Activated CD4-positive, alpha-beta T cell treated with anti-CD3 and anti-CD28 coated beads for 48 hours (primary cell): ENCODE measurements around the gene UBAP2L.
A peak's percentile ranks its signal among the peaks of the same experiment; 100 is the strongest.
"Not testable (repeated sequence)": the region's sequence is repeated elsewhere in the genome, so short reads cannot be mapped to it uniquely, and the experiment has no call there.

ENCODE experiments used
- DNase-seq: peaks from one replicate; pipeline ENCODE4 v3.0.0-alpha.2; 2020

Gene UBAP2L

DNA sequence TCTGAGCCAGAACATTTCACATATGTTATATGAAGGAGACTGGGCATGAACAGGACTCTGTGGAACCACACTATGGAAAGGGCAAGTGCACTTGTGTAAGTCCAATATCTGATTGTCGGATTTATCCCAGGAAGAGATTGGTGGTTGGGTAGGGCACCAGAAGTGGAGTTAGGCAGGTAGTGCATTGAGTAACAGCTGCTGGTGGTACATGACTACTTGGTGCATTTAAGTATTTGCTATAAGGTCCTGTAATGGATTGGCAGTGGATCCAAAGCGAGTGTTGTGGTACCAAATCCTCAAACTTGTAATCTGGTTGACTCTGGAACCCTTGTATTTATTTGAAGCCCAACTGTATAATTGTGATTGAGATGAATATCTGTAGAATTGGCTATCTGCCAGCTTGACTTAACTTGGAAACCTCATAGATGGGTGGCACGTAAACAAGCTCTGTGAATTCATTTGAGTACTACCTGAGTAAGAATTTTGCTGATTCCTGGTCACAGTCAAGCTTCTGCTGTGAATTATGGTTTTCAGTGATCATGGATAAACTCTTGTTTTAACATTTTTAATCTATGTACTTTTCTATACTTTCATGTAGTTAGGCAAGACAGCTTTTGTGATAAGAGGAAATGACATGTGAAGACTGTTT lies 21.1 kb downstream of the UBAP2L start:
- DNase-seq, result no peak

GRCh38 chr1:154253671-154254070 lies 32.9 kb downstream of the UBAP2L start:
- no peak for DNase-seq

GRCh38 chr1:154256686-154257085 lies 35.9 kb downstream of the UBAP2L start:
- no peak for DNase-seq

DNA sequence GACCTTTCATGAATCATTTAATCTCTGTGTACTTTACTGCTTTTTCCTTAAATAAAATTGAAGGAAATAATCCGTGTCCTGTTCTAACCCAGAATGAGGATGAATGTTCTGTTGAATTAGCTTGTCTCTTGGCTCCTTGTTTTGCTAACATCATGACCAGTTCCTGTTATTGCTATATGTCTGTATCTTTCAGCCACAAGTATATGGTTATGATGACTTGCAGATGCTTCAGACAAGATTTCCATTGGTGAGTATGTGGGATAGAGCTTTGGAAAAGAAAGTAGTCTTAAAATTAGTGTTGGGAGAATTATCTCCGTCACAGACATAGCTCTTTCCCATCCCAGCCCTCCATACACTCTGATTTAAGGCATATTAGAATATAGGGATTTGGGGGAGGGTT lies 38.0 kb downstream of the UBAP2L start:
- no peak for DNase-seq

- DNase-seq, result no peak
Measured at GRCh38 chr1:154260127-154260526, 39.4 kb downstream of the UBAP2L start.

DNA sequence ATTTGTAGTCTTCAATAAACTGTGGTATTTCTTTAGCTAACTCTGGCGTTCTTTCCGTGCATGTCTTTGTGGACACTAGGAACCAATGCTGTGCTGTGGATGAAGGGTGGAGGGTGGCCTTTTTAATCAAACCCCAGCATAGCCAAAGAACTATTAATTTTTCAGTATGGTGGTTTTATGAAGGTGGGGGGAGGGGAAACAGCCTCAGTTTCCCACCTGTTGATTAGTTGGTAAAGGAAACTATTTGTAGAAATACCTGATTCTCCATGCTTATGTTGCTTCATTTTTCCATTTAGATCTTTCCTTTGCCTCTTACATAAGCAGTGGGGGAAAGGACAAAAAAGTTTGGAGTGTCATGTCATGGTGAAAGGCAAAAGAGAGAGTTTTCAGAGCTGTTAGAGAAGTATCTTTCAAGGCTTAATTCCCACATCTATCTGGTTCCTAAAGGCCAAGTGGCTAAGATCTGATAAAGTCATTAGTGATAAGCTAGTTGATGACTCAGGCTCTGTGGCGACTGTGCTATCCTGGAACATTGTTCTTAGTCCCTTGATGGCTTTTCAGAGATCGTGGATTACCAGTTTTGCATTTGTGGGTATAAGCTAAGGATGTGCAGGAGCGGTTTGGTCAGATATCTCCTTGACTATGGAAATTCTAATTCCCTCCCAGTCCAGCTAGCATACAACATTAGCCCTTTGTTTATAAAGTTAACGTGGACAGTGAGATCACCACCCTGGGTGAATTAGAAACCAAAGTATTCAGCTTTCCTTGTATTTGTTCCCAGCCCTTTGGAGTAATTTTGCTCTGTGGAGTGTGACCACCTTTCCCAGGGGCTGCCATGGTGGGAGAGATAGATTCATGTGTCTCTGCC lies 42.9 kb downstream of the UBAP2L start:
- DNase-seq, result no peak

- no peak for DNase-seq
Measured at GRCh38 chr1:154264454-154264853, 43.7 kb downstream of the UBAP2L start.

- no peak for DNase-seq
Measured at GRCh38 chr1:154265586-154265985, 44.8 kb downstream of the UBAP2L start.

DNA sequence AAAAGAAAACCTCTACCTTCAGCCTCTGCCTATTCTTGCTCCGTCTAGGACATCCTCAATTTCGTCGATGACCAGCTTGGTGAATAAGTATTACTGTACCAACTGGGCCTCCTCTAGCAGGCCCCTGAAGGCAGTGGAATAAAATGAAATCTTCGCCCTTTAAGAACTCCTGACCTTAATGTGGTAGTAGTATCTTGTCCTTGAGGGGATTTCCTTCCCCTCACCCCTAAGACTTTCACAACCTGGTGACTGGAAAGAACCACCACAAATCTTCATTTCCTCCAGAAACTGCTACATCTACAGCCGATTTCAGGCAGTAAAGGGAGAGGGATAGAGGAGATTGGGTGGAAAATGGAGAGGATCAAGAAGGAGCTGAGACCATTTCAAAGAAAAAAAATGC lies 50.1 kb downstream of the UBAP2L start:
- no peak for DNase-seq

- DNase-seq, result peak; percentile 99
Measured at GRCh38 chr1:154272217-154272998, 51.7 kb downstream of the UBAP2L start, which contains the start of gene HAX1. HAX1 (plus strand) TSS chr1:154272629; CDS start chr1:154272724, 95 bp downstream.

DNA sequence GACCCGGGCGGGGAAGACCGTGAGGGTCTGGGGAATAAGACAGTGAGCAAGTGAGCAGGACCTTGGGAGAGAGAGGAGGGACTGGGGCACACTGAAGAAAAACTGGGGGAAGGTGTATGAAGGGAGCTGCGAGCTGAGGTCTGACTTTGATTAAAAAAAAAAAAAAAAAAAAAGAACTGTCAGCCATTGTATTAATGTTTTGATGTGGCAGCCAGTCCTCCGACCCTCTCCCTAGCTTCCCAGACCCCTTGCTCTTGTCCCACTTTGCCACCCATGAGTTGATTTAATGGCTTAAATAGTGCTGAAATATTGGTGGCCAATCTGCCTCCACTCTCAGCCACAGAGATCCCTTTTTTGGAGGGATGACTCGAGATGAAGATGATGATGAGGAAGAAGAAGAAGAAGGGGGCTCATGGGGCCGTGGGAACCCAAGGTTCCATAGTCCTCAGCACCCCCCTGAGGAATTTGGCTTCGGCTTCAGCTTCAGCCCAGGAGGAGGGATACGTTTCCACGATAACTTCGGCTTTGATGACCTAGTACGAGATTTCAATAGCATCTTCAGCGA lies 52.3 kb downstream of the UBAP2L start:
- DNase-seq, result no peak

GRCh38 chr1:154276797-154277196 lies 56.0 kb downstream of the UBAP2L start:
- peak; percentile 56 for DNase-seq

DNA sequence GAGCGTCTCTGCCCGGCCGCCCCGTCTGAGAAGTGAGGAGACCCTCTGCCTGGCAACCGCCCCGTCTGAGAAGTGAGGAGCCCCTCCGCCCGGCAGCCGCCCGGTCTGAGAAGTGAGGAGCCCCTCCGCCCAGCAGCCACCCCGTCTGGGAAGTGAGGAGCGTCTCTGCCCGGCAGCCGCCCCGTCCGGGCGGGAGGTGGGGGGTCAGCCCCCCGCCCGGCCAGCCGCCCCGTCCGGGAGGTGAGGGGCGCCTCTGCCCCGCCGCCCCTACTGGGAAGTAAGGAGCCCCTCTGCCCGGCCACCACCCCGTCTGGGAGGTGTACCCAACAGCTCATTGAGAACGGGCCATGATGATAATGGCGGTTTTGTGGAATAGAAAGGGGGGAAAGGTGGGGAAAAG lies 66.8 kb downstream of the UBAP2L start:
- not testable (repeated sequence) for DNase-seq

DNA sequence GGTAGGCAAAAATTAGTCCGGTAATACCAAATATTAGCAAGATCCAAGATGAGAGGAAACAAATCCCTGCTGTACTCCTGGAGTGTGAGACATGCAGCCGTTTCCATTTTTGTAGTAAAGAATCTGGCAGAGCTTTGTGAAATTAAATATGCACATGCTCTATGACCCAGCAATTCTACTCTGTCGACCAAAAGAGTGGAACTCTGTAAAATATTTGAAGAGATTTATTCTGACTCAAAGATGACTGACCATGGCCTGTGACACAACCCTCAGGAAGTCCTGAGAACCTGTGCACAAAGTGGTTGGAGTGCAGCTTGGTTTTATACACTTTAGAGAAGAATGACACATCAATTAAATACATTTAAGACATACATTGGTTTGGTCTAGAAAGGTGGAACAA lies 67.9 kb downstream of the UBAP2L start:
- no peak for DNase-seq

GRCh38 chr1:154290921-154291320 lies 70.2 kb downstream of the UBAP2L start:
- DNase-seq, result no peak

DNA sequence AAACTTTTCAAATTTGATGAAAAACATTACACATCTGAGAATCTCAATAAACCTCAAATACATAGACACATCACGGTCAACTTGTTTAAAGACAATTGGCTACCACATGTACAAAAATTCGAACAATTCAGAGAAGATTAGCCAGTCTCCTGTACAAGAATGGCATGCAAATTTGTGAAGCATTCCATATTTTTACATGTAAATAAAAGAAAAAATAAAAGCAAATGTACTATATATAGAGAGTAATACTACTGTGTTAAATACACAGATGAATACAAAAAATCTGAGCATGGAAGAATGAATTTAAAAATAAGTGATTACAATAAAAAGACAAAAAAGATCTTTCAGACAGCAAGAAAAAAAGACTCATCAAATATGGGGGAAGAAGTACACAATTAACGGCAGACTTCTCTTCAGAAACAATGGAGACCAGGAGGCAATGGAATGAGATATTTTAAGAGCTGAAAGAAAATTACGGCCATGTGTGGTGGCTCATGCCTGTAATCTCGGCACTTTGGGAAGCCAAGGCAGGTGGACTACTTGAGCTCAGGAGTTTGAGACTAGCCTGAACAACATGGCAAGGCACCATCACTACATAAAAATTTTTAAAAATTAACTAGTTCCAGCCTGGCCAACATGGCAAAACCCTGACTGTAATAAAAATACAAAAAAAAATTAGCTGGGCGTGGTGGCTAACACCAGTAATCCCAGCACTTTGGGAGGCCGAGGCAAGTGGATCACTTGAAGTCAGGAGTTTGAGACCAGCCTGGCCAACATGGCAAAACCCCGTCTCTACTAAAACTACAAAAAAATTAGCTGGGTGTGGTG lies 74.9 kb downstream of the UBAP2L start:
- no peak for DNase-seq

DNA sequence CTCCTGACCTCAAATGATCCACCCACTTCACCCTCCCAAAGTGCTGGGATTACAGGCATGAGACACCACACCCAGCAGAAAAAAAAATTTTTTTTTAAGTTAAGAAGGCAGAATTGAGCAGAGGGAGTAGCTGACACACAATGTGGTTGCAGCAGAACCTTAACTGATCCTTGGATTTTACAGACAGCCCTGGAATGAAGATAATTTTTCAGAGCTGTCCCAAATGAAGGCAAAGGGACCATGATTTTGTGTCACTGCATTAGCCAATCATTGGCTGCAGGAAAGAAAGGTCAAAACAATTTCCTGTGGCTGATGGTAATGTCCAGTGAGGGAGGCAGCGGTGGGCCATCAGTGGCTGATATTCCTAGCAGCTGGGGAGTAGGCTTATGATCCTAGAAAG lies 80.8 kb downstream of the UBAP2L start:
- no peak for DNase-seq

GRCh38 chr1:154304664-154305337 lies 84.0 kb downstream of the UBAP2L start:
- DNase-seq, result peak; percentile 78

GRCh38 chr1:154306151-154306550 lies 85.4 kb downstream of the UBAP2L start:
- no peak for DNase-seq

DNA sequence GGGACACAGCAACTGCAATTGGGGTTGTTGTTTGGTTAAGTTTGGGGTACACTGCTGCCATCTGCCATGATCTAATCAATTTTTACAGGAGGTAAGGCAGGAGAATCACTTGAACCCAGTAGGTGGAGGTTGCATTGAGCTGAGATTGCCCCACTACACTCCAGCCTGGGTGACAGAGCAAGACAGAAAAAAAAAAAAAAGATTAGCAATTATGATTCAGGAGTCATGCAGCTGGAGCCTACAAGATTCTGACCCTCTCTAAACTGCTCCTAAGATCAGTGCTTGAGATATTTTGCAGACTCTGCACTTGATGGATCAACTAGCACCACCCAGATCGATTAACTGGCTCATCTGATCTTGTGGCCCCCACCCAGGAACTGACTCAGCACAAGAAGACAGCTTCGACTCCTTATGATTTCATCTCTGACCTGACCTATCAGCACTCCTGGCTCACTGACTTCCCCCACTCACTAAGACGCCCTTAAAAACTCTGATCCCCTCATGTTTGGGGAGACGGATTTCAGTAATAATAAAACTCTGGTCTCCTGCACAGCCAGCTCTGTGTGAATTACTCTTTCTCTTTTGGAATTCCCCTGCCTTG lies 87.0 kb downstream of the UBAP2L start:
- DNase-seq, result peak; percentile 7

DNA sequence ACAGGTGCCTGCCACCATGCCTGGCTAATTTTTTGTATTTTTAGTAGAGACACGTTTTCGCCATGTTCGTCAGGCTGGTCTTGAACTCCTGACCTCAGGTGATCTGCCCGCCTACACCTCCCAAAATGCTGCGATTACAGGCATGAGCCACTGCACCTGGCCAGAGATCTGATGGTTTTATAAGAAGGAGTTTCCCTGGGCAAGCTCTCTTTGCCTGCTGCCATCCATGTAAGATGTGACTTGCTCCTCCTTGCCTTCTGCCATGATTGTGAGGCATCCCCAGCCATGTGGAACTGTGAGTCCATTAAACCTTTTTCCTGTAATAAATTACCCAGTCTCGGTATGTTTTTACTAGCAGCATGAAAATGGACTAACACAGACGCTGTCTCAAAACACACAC lies 88.4 kb downstream of the UBAP2L start:
- not testable (repeated sequence) for DNase-seq
